Measurements from ENCODE around the gene SPTSSA.
"Not testable (repeated sequence)": the region's sequence is repeated elsewhere in the genome, so short reads cannot be mapped to it uniquely, and the experiment has no call there.

The SPTSSA gene

GRCh38 chr14:34462132-34462893 is at the start of gene SPTSSA:
Gene SPTSSA (minus strand): TSS chr14:34462240. CDS start chr14:34462207, 33 bp downstream.
- peak; percentile 69 to 83 (median 80) for DNase-seq (ENCODE audit: low read depth in 2 of 3, low spot score in 2 of 3)

- DNase-seq (ENCODE audit: low read depth in 2 of 3, low spot score in 2 of 3) = no peak
Observed at GRCh38 chr14:34507884-34508283, 45.8 kb upstream of the SPTSSA start.

- no peak for DNase-seq (ENCODE audit: low read depth in 2 of 3, low spot score in 2 of 3)
Observed at GRCh38 chr14:34507459-34507858, 45.4 kb upstream of the SPTSSA start.

- DNase-seq (ENCODE audit: low read depth in 2 of 3, low spot score in 2 of 3) = not testable (repeated sequence)
Observed at GRCh38 chr14:34505124-34505491, 43.1 kb upstream of the SPTSSA start.

GRCh38 chr14:34504027-34504426 is 42.0 kb upstream of the SPTSSA start:
- DNase-seq (ENCODE audit: low read depth in 2 of 3, low spot score in 2 of 3) = not testable (repeated sequence)

GRCh38 chr14:34502545-34503225 is 40.6 kb upstream of the SPTSSA start:
- DNase-seq (ENCODE audit: low read depth in 2 of 3, low spot score in 2 of 3) = no peak

GRCh38 chr14:34502001-34502400 is 40.0 kb upstream of the SPTSSA start:
- DNase-seq (ENCODE audit: low read depth in 2 of 3, low spot score in 2 of 3) = no peak

- no peak for DNase-seq (ENCODE audit: low read depth in 2 of 3, low spot score in 2 of 3)
Observed at GRCh38 chr14:34501004-34501580, 39.1 kb upstream of the SPTSSA start.

- DNase-seq (ENCODE audit: low read depth in 2 of 3, low spot score in 2 of 3) = no peak
Observed at GRCh38 chr14:34498684-34499412, 36.8 kb upstream of the SPTSSA start.

GRCh38 chr14:34496679-34497513 is 34.9 kb upstream of the SPTSSA start:
- no peak for DNase-seq (ENCODE audit: low read depth in 2 of 3, low spot score in 2 of 3)

- DNase-seq (ENCODE audit: low read depth in 2 of 3, low spot score in 2 of 3) = no peak
Observed at GRCh38 chr14:34496007-34496678, 34.1 kb upstream of the SPTSSA start.

- no peak for DNase-seq (ENCODE audit: low read depth in 2 of 3, low spot score in 2 of 3)
Observed at GRCh38 chr14:34489324-34489723, 27.3 kb upstream of the SPTSSA start.

GRCh38 chr14:34488528-34488927 is 26.5 kb upstream of the SPTSSA start:
- DNase-seq (ENCODE audit: low read depth in 2 of 3, low spot score in 2 of 3) = no peak

- no peak for DNase-seq (ENCODE audit: low read depth in 2 of 3, low spot score in 2 of 3)
Observed at GRCh38 chr14:34484726-34485125, 22.7 kb upstream of the SPTSSA start.

- no peak for DNase-seq (ENCODE audit: low read depth in 2 of 3, low spot score in 2 of 3)
Observed at GRCh38 chr14:34482463-34482862, 20.4 kb upstream of the SPTSSA start.

- DNase-seq (ENCODE audit: low read depth in 2 of 3, low spot score in 2 of 3) = no peak
Observed at GRCh38 chr14:34479694-34480093, 17.7 kb upstream of the SPTSSA start.

- no peak for DNase-seq (ENCODE audit: low read depth in 2 of 3, low spot score in 2 of 3)
Observed at GRCh38 chr14:34478261-34478660, 16.2 kb upstream of the SPTSSA start.

GRCh38 chr14:34476036-34476435 is 14.0 kb upstream of the SPTSSA start:
- not testable (repeated sequence) for DNase-seq (ENCODE audit: low read depth in 2 of 3, low spot score in 2 of 3)

GRCh38 chr14:34475163-34475562 is 13.1 kb upstream of the SPTSSA start:
- no peak for DNase-seq (ENCODE audit: low read depth in 2 of 3, low spot score in 2 of 3)

- DNase-seq (ENCODE audit: low read depth in 2 of 3, low spot score in 2 of 3) = no peak
Observed at GRCh38 chr14:34474187-34474679, 12.2 kb upstream of the SPTSSA start.
